Measurements from ENCODE around the gene HDGF. TPM values are rescaled to one million over a fixed set of nuclear protein-coding genes. Genes with fewer than 3 reads are reported as not detected.
A peak's percentile ranks its signal among the peaks of the same experiment; 100 is the strongest.

HDGF gene
- total RNA-seq (ENCODE audit: low replicate concordance), result 146 and 299 TPM in 2 replicates

GRCh38 chr1:156751451-156751756, at the start of gene HDGF:
TSS of gene HDGF (minus strand) at chr1:156751675. CDS start at chr1:156751429, 246 bp downstream.
- H3K4me3 ChIP-seq (ENCODE audit: low read depth, low read length), result peak within 1 kb of the TSS; percentile 93
- no peak for TF ChIP-seq CTCF (IDR thresholded peaks at IDR 0.05; ENCODE audit: insufficient read depth, low read length)
- no peak for DNase-seq (ENCODE audit: low read depth)

GRCh38 chr1:156797212-156797871, 45.9 kb upstream of the HDGF start:
- peak; percentile 86 for TF ChIP-seq CTCF (IDR thresholded peaks at IDR 0.05; ENCODE audit: insufficient read depth, low read length)
- no peak overlapping the region for H3K4me3 ChIP-seq (ENCODE audit: low read depth, low read length)
- peak; percentile 66 for DNase-seq (ENCODE audit: low read depth)

- DNase-seq (ENCODE audit: low read depth), result no peak
- no peak overlapping the region for H3K4me3 ChIP-seq (ENCODE audit: low read depth, low read length)
- TF ChIP-seq CTCF (IDR thresholded peaks at IDR 0.05; ENCODE audit: insufficient read depth, low read length), result no peak
Observed at GRCh38 chr1:156796340-156797097, 45.0 kb upstream of the HDGF start.

- TF ChIP-seq CTCF (IDR thresholded peaks at IDR 0.05; ENCODE audit: insufficient read depth, low read length), result no peak
- H3K4me3 ChIP-seq (ENCODE audit: low read depth, low read length), result no peak overlapping the region
- DNase-seq (ENCODE audit: low read depth), result no peak
Observed at GRCh38 chr1:156795787-156796186, 44.3 kb upstream of the HDGF start.

GRCh38 chr1:156795374-156795733, 43.9 kb upstream of the HDGF start:
- no peak for DNase-seq (ENCODE audit: low read depth)
- no peak for TF ChIP-seq CTCF (IDR thresholded peaks at IDR 0.05; ENCODE audit: insufficient read depth, low read length)

GRCh38 chr1:156794506-156795373, 43.3 kb upstream of the HDGF start:
- H3K4me3 ChIP-seq (ENCODE audit: low read depth, low read length), result no peak overlapping the region
- no peak for DNase-seq (ENCODE audit: low read depth)
- TF ChIP-seq CTCF (IDR thresholded peaks at IDR 0.05; ENCODE audit: insufficient read depth, low read length), result no peak

More at GRCh38 chr1:156795374-156795733, 43.9 kb upstream of the HDGF start:
- H3K4me3 ChIP-seq (ENCODE audit: low read depth, low read length), result no peak overlapping the region
